HepG2 (cell line): ENCODE results near the gene TPI1. TPM values are rescaled to one million over a fixed set of nuclear protein-coding genes. Genes with fewer than 3 reads are reported as not detected.
A peak's percentile ranks its signal among the peaks of the same experiment; 100 is the strongest.

Experiments
- ARID5B ChIP-seq: IDR thresholded peaks from 2 replicates; pipeline ENCODE4 v1.4.0; 2020; ENCODE audit warnings: mild to moderate bottlenecking, missing genetic modification reagents
- DMTF1 ChIP-seq: sonication (generic); formaldehyde crosslinking; IDR thresholded peaks from 2 replicates; pipeline ENCODE4 v1.4.0; 2020; ENCODE audit warnings: mild to moderate bottlenecking, missing genetic modification reagents
- FOXA1 ChIP-seq, 2 experiments: fragments of 450-650 bp in 1 of 2; sonication (generic) in 1 of 2; formaldehyde crosslinking in 1 of 2; IDR thresholded peaks; 2 replicates each; pipeline versions ENCODE4 v1.4.0 to v1.6.1; 2016 to 2020; ENCODE audit warnings: missing genetic modification reagents in 1 of 2
- FOXP1 ChIP-seq, 2 experiments: fragments of 450-650 bp in 1 of 2; IDR thresholded peaks; 2 replicates each; pipeline ENCODE4 v1.6.1; 2017 to 2018; ENCODE audit warnings: antibody characterized with exemption in 1 of 2
- GLMP ChIP-seq: sonication (generic); formaldehyde crosslinking; IDR thresholded peaks from 2 replicates; pipeline ENCODE4 v1.9.0; 2021; ENCODE audit warnings: missing genetic modification reagents, mild to moderate bottlenecking, borderline replicate concordance
- GMEB2 ChIP-seq: IDR thresholded peaks from 2 replicates; pipeline ENCODE4 v1.6.1; 2016; ENCODE audit warnings: missing biosample characterization, missing genetic modification reagents, low read depth
- HDAC2 ChIP-seq: sonication (generic); formaldehyde crosslinking; IDR thresholded peaks from 2 replicates; pipeline ENCODE4 v1.4.0; 2020; ENCODE audit warnings: missing genetic modification reagents
- IKZF5 ChIP-seq: IDR thresholded peaks from 2 replicates; pipeline ENCODE4 v1.6.1; 2018; ENCODE audit warnings: missing genetic modification reagents, mild to moderate bottlenecking, missing compliant biosample characterization
- MEF2D ChIP-seq: sonication (generic); formaldehyde crosslinking; IDR thresholded peaks from 2 replicates; pipeline ENCODE4 v1.5.1; 2020; ENCODE audit warnings: mild to moderate bottlenecking, missing genetic modification reagents
- RXRB ChIP-seq: IDR thresholded peaks from 2 replicates; pipeline ENCODE4 v1.6.1; 2016; ENCODE audit warnings: borderline replicate concordance, missing genetic modification reagents, missing compliant biosample characterization
- SALL1 ChIP-seq: sonication (generic); formaldehyde crosslinking; IDR thresholded peaks from 2 replicates; pipeline ENCODE4 v1.8.0; 2022; ENCODE audit warnings: mild to moderate bottlenecking, missing genetic modification reagents
- SAP130 ChIP-seq: IDR thresholded peaks from 2 replicates; pipeline ENCODE4 v1.6.1; 2016; ENCODE audit warnings: low read depth
- SOX6 ChIP-seq, 2 experiments: fragments of 450-650 bp in 1 of 2; sonication (generic) in 1 of 2; formaldehyde crosslinking in 1 of 2; IDR thresholded peaks; 2 replicates each; pipeline versions ENCODE4 v1.4.0 to v1.6.1; 2017 to 2020; ENCODE audit warnings: antibody characterized with exemption in 1 of 2, mild to moderate bottlenecking in 1 of 2, missing genetic modification reagents in 1 of 2
- ZNF160 ChIP-seq: sonication (generic); formaldehyde crosslinking; IDR thresholded peaks from 2 replicates; pipeline ENCODE4 v1.8.0; 2022; ENCODE audit warnings: mild to moderate bottlenecking, inconsistent platforms, missing genetic modification reagents
- ZNF317 ChIP-seq: sonication (generic); formaldehyde crosslinking; IDR thresholded peaks from 2 replicates; pipeline ENCODE4 v1.5.0; 2020; ENCODE audit warnings: mild to moderate bottlenecking, missing genetic modification reagents
- polyA plus RNA-seq, 8 experiments: library from polyadenylated mRNA; depleted of rRNA in 3 of 8; stranded (reverse) in 7 of 8; unstranded in 1 of 8; fragments of >200 nt; fragmentation: Illumina TruSeq in 4 of 8; extraction: Trizol in 4 of 8; gene quantifications; 2 replicates each; pipeline versions ENCODE4 v1.2.1 to v1.2.3, GENCODE V29; 2011 to 2016; ENCODE audit warnings: low read depth in 4 of 8, missing spikeins in 1 of 8, mixed read lengths in 1 of 8; ENCODE audit not compliant: insufficient read depth in 1 of 8
- total RNA-seq, 5 experiments: library from RNA; depleted of rRNA; stranded (reverse); fragments of >200 nt; fragmentation: Illumina TruSeq; extraction: Trizol; gene quantifications; 2 replicates each; pipeline ENCODE4 v1.2.3, GENCODE V29; 2016; ENCODE audit warnings: low read depth in 1 of 5
- TF ChIP-seq, protein P1 (sequence below): sonication (generic); formaldehyde crosslinking; IDR thresholded peaks from 2 replicates; pipeline ENCODE4 v1.5.0; 2020; ENCODE audit warnings: missing genetic modification reagents

The TPI1 gene
- total and polyA plus RNA-seq, 2 of the 13 experiments (the other 11 are each of a cell fraction or from before 2014, with no cell fraction given) = 945 to 2,535 TPM

GRCh38 chr12:6899837-6900519 is 32.6 kb downstream of the TPI1 start (continued):
- TF ChIP-seq ARID5B (CRISPR knock-in tag) (0 out of 2 replicates have a peak, but pooled peaks have one; percentile 7), GMEB2 (no peak), GLMP (CRISPR knock-in tag) (no peak), FOXA1 (IDR thresholded peaks at IDR 0.05) (no peak), FOXA1 (CRISPR knock-in tag; IDR thresholded peaks at IDR 0.05) (no peak), SOX6 (IDR thresholded peaks at IDR 0.05) (no peak), SOX6 (CRISPR knock-in tag; IDR thresholded peaks at IDR 0.05) (peak; percentile 20; the same call in 1 of the 2 replicates), FOXP1 (IDR thresholded peaks at IDR 0.05) (no peak), FOXP1 (CRISPR knock-in tag; IDR thresholded peaks at IDR 0.05) (no peak), IKZF5 (CRISPR knock-in tag) (no peak), ZNF317 (CRISPR knock-in tag) (no peak), RXRB (CRISPR knock-in tag) (no peak), SAP130 (CRISPR knock-in tag) (peak; percentile 82), MEF2D (CRISPR knock-in tag) (no peak), DMTF1 (CRISPR knock-in tag) (no peak), SALL1 (0 out of 2 replicates have a peak, but pooled peaks have one; percentile 10), ZNF160 (no peak), HDAC2 (CRISPR knock-in tag) (no peak)
- TF ChIP-seq, protein P1, sequence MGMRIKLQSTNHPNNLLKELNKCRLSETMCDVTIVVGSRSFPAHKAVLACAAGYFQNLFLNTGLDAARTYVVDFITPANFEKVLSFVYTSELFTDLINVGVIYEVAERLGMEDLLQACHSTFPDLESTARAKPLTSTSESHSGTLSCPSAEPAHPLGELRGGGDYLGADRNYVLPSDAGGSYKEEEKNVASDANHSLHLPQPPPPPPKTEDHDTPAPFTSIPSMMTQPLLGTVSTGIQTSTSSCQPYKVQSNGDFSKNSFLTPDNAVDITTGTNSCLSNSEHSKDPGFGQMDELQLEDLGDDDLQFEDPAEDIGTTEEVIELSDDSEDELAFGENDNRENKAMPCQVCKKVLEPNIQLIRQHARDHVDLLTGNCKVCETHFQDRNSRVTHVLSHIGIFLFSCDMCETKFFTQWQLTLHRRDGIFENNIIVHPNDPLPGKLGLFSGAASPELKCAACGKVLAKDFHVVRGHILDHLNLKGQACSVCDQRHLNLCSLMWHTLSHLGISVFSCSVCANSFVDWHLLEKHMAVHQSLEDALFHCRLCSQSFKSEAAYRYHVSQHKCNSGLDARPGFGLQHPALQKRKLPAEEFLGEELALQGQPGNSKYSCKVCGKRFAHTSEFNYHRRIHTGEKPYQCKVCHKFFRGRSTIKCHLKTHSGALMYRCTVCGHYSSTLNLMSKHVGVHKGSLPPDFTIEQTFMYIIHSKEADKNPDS (CRISPR knock-in tag) = no peak
